ENCODE measurements around the gene GPR3.

DNA sequence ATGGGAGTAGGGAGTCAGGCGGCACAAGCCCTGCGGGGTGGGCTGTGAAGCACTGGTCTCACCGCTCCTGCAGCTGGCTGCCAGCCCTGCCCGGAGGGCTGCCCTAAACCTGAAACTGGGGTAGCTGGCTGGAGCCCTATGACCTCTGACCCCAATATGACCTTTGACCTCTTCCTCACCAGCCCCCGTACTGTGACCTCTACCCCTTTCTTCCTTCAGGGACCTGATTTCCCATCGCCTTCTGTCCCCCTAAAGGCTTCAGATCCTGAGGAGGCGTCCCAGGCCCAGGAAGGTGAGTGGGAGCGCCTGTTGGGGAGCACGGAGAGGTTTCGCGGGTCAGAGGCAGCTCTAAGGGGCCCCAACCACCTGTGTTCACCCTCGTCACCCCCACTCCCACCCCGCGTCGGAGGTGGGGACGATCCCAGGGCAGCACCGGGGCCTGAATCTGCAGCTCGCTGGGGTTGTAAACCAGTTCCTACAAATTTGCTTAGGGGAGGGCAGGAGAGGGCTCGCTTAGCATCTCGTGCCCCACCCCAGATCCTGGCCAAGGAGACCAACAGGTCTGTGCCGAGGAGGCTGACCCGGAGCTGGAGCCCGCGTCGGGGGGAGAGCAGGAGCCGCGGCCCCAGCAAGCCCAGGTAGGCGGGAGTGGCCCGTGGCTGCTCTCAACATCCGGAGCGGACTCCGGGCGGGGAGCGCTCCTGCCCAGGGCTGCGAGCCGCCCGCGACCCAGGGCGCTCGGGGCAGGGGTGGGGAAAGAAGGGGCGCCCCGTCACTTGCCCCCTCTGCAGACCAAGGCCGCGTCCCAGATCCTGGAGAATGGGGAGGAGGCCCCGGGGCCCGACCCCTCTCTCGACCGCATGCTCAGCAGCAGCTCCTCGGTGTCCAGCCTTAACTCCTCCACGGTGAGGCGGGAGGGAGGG lies 43.3 kb upstream of the GPR3 start:
- TF ChIP-seq POLR2A (IDR thresholded peaks at IDR 0.05) (no peak), CTCF (IDR thresholded peaks at IDR 0.05) (no peak), POLR2AphosphoS5 (IDR thresholded peaks at IDR 0.05) (no peak)
